ENCODE results near the gene NDUFA11.

Gene NDUFA11

DNA sequence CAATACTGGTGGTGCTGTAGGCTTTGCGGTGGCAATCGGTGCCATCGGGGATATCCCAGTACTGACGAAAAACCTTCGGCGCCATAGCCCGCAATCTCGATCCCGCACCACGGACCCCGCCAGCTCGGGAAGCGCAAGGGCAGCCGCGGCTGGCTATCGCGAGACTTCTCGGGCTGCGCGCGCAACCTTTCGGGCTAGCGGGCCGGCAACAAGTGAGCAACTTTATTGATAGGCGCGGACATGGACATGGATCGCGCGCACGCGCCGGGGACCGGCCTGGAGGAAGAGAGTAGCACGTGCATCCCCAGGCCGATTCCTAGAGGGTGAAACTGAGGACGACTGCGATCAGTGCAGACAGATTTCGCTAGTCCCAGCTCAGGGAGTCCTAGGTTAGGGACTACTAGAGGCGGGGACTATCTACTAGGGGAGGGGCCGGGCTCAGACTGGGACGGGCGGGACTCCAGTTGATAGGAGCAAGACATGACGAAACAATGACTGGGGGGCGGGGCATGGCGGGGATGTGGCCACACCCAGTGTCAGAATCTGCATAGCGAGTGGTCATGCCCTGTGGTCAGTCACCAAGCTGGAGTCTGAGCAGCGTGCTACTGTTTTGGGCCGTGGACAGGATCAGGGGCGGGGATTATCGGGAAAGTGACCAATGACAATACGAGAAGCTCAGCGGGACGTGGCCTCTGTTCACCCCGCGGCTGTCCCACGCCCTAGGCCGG, at the start of gene NDUFA11:
Gene NDUFA11 (minus strand): TSS at position 167 of the 728 bp plus-strand sequence. CDS start 82 bp downstream, at position 85.
- DNase-seq (ENCODE audit: low spot score): peak; percentile 93

DNA sequence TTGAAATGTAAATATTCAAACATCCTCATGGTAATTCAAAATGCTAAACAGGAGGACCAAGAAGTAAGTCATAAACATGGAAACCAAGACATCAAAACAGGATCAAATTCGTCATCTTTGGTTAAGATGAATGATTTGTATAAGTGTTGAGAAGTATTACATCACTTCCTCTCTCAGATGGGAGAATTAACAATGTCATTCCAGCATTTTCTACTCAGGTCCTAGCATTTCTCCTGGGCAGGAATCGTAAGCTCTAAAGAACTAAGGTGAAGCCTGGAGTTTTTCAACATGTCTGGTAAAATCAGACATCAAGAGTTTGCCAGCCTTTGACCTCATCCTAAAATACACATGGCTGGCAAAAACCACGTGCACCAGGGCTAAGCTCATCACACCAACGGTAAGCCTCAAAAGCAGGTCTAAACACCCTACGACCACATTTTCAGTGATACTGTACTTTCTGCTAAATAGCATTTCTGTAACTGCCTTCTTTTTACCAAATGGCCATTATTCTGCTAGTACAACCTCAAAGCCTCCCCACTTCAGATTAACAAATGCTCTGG, 49.5 kb upstream of the NDUFA11 start:
- DNase-seq (ENCODE audit: low spot score): no peak

DNA sequence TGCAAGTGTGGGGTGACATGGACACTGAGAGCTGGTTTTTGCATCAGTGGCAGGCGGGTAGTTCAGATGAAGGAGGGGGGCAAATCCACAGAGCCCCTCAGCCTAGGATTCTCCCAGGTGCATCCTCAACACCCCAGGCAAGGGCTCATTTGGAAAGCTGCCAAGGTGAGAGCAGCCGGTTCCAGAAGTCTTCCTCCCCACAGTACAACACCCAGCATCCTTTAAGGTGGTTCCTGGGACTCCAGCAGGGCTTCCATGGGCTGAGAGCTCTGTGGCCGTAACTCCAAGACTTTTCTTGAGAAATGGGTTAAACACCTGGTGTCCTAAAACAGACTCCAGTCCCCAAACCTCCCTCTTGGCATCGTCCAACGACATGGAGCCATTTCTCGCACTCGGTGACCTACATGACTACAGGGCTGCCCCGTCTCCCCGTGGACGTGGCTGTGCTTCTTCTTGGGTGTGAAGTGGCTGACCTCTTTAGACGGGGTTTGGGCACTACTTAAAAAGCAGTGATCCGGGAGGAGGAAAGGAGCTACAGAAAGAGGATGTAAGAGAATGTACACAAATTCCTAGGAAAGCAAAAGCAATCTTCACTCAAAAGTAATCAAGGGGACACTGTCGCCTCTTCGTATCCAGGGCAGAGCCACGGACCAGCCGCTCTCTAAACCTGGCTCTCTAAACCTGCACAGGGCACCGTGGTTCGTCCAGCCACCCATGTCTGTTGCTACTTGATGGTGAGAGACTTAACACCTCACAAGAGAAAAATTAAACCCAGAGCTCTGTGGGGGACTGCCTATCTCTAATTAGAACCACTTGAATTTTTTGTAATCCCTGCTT, 48.8 kb upstream of the NDUFA11 start:
- no peak for DNase-seq (ENCODE audit: low spot score)

DNA sequence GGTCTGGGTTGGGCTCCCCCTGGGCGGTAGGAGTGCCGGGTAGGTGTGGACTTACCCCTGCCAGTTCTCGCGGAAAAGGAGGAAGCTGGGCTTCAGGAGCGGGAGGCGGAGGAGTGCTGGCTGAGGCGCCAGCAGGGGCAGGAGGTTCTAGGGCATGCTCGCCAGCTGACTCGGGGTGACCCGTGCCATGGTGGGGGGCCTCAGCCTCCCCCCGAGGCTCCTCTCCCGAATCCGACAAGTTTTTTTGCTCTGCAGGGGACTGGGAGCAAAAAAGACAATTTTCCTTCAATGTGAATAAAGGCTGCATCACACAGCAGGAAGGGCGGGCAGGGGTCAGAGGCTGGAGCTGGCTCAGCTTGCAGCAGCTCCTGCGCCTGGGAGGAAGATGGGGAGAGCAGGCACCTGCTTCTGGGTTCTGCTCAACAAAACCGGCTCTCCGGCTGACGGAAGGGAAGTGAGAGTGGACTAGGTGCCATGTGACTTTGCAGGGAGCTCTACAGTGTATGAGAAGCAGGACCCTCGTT, 47.8 kb upstream of the NDUFA11 start:
- peak; percentile 46 for DNase-seq (ENCODE audit: low spot score)

DNA sequence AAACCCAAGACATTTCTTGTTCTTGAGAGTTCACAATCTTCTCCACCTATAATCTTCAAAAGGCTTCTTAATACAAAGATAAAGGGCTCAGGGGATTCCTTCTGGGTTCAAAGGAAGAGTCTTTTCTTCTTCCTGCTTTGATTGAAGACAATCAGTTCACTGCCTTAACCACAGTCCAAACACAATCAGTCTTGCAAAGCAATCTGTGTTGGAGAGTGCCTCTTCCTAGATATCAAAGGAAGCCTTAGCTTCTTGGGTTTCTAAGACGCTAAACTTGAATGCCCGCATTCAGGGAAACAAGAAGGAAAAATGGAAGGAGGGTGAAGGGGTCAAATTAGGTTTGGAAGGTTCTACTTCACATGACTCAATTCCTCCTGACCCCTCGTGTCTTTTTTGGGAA, 47.2 kb upstream of the NDUFA11 start:
- peak; percentile 82 for DNase-seq (ENCODE audit: low spot score)

DNA sequence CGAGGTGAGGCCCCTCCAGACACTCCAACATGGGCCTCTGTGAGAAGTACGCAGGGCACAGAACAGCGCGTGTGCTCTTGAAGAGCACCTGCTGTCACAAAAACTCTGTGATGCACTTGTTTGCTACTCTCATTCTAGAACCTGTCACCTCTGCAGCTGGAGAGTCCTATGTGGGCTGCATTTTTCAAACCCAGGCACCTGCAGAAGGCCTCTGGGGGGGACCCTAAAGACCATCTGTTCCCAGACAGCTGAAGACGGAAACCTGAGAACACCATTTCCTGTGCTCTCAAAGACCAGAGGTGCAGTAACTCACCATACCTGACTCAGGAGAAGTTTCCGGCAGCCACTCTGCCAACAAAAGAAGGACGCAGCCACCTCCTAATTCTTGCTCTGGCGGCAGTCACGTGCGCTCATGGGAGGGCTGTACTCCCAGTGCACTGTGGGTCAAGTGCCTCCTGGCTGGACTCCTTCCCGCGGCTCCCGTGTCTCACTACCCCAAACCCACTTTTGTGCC, 46.3 kb upstream of the NDUFA11 start:
- no peak for DNase-seq (ENCODE audit: low spot score)

DNA sequence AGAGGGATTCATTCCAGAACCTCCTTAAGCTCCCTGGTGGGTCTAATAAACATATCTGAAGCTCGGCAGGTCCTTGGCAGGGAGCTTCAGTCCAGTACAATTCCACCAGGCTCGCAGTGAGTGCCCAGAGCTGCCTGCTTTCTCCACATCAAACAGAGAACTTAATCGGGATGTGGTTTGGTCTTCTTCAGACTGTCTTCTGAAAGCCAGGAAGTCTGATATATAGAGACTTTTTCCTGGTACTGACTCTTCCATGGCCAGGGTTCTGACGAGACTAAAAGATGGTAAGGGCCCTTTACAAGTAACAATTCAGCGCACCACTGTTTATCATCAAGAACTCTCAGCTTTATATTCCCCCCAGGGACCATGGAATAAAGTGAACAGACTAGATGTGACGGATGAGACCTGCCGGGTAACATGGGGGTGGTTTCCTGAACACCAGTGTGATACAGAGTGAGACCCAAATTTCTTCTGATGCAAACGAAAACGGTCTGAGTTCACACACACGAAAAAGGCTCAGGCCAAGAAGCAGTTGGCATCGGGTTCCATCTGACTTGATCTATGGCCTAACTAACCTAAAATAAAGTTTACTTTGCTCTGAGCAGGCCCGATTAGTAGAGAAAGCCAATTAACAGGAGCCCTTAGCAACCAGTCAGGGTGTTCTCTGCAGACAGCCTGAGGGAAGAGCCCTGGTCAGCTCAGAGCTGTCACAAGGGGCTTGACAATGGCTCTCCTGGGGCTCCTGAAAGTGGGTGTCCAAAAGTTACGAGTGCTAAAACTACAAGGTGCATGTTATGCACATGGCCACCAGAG, 45.4 kb upstream of the NDUFA11 start:
- no peak for DNase-seq (ENCODE audit: low spot score)

DNA sequence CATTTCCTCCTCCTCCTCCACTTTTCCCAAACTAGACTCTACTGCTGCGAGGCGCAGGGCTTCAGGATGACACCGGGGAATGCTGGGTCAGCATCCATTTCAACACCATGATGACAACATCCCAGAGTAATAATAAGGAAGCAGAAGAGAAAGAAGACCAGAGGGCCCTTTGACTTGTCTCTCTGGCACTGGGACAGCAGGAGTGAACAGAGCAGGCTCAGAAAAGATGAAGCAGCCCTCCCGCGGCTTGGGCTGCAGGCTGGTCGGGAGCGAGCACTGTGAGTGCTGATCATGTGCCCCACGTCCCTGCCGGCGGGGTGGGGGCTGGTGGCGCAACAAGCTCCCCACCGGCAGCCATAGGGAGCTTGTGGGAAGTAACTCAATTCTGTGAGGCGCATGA, 43.8 kb upstream of the NDUFA11 start:
- DNase-seq (ENCODE audit: low spot score): no peak

DNA sequence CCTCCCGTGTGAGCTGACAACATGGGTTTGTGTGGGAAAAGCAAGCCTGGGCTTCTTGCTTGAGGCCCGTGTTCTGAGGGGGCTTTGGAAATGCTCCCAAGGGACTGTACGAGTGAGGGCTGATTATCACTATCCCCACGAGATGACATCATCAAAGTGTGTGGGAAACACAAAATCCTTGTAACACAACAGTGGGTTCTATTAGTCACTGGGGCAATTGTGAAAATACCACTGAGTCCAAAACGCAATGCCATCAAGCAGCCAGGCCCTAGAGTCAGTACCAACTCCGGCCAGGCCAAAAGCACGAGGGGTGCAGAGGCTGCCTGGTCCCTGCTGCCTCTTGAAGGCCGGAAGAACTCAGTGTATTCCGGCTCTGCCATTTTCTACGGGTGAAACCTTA, 40.0 kb upstream of the NDUFA11 start:
- DNase-seq (ENCODE audit: low spot score): no peak

DNA sequence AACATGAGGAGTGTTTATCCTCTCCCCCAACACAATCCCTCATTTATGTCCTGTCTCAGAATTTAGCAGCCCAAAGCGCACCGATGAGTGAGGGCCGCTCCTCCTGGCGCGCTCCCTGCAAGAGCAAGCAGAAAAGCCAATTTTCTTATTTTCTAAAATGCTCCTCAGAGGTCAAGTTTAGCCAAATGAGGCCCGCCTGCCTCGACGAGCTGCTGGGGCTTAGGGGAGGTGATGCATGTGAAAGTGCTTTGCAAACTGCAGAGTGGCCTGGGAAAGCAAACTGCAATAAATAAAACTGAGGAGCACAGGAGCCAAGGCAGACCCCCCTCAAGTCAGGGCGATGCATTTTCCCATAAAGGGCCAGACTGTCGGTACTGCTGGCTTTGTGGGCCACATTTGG, 39.5 kb upstream of the NDUFA11 start:
- DNase-seq (ENCODE audit: low spot score): no peak

DNA sequence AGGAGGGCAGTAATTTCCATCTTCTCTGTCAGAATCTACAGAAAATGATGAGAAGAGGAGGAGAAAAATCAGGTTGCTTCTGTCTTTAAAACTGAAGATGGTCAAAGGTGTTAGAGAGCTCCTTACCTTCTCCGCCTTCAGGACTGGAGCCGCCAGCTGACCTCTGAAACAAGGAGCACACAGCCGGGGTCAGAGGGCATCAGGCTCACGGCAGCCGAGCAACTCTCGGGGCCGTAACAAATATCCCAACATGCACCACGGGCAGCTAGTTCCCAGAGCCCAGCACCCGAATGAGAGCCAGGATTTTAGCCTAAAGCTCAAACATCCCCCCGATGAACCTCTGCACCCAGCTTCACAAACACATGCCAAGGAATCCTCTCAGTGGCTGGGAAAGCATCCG, 38.1 kb upstream of the NDUFA11 start:
- no peak for DNase-seq (ENCODE audit: low spot score)

DNA sequence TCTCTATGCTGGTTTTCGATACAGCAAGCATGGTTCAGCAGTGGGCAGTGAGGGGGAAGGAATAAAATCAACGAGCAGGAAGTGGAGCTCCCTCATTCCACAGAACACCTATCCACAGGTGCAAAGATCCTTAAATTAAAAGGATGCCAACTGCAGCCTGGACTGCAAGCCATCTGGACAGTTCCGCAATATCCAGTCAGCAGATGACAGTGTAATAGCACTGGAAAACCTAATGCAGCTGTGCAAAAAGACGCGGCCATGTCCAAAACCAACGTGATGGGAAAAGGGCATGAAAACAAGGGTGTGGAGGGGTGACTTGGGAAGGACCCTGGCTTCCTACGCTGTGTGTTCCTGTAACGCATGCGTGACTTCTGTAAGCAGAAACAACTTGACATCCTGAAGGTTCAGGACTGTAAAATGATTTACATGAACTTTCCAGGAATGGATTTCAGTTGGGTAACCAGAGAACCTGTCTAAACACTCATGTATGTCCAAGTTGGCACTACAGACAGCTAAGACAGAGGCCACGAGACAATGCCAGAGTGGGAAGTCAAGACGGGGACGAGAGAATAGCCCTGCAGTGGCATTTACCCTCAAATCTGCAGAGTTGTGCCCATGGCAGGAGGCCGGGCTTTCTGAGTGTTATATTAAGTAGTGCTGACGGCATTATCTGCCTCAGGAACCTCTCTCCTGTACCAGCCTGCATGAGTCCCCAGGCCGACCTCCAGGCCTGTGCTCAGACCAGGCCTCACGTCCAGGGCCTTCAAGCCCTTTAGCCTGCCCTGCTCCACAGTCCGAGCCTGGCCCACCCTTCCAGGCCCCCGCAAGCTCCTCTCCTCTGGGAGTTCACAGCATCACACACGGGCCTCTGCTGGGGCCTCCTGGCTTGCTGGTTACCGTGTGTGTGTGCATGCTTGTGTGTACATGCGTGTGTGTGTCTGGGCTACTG, 36.9 kb upstream of the NDUFA11 start:
- DNase-seq (ENCODE audit: low spot score): no peak

DNA sequence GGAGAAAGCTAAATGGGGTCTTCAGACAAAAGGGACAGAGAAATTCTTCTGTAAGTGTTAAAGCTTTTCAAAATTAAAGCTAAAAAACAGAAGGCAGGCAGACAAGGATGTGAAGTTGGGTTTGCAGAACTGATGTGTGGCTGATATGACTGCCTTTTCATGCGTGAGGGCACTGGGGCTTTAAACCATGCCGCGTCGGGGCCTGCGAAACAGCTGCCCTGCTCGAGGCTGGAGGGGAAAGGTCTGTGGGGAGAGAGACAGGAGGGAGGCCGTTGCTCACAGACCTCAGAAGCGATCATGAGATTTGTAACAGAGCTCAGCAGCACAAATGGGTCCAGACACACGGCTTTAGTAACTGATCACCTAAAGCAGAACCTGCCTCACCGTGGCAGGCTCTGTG, 34.0 kb upstream of the NDUFA11 start:
- no peak for DNase-seq (ENCODE audit: low spot score)

DNA sequence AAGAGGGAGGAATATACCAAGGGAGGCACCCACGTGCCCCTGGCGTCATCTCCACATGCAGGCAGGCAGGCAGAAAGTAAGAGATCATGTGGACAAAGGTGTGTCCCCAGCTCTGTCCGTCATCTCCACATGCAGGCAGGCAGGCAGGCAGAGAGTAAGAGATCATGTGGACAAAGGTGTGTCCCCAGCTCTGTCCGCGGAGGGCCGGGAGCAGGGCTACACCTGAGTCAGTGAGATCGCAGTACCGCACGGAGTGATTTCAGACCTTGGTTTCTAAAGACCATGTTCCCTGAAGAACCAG, 32.7 kb upstream of the NDUFA11 start:
- no peak for DNase-seq (ENCODE audit: low spot score)

DNA sequence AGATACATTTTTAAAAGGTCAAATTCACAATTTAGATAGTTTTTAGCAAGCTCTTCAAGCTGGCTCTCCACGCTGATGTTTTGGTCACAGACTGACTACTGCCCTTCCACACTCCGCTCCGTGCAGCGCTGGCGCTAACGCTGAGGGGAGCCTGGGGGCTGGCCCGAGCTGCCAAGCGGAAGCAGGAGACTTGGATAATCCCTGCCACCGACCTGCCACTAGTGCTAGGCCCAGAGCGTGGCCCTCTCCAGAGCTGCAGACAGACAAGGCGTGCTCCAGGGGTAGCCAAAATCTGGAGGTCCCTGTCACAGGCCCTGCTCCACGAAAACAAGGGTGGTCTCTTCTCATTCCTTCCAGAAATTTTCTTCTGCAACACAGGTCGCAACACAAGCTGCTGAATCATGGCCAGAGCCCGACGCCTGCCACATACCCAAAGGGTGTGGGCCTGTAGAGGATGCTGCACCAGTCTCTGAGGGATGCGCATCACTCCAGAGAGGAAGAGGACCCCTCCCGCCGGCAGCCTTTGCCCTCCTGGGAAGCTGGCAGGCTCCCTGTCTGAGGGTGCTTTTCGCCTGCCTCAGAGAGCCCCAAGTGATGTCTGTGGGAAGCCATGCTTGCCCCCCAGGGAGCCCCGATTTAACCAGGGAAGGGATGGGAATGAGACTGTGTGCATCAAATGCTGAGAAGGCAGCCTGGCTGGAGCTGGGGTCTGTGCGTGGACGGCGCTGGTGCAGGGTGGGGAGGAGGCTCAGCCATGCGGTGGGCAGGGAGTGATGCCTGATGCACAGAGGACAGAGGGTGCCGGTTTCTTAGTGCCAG, 32.1 kb upstream of the NDUFA11 start:
- no peak for DNase-seq (ENCODE audit: low spot score)

DNA sequence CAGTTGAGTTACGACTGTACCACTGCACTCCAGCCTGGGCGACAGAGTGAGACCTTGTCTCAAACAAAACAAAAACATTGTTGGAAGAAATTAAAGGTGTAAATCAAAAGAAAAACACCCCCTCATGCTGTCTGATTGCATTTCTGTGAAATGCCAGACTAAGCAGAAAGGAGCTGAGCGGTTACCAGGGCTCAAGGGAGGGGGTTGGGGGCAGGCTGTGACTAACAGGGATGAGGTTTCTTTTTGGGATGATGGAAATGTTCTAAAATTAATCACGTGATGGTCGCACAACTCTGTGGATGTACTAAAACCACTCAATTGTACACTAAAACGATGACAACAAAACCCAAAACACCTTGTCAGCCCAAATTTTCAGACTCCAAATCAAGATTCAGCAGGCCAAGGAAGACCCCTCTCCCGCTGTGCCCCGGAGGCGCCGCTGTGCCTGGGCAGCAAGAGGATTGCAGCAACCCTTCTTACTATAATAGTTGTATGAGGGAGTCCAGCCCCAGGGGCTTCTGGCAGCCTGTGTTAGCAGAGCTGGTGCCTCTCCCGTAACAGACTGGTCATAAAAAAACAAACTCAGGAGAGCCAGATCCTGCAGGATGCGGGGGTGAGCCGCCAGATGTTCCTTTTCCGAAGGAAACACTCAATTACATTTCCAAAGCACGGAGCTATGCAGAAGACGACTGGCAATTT, 31.3 kb upstream of the NDUFA11 start:
- DNase-seq (ENCODE audit: low spot score): no peak

DNA sequence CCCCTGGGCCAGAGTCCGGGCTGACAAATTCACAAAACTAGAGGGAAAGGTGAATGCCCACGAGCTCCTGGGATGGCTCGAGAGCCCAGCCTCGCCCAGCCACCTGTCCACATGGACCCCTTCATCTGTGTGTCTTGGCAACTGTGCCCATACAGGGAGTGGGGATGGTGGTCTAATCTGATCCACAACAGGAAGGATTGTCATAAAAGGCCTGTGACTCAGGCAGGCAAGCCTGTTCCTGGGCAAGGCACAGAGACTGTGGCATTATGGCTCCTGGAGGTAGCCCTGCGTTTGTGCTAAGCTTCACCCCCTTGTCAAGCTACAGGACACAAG, 30.4 kb upstream of the NDUFA11 start:
- DNase-seq (ENCODE audit: low spot score): no peak

DNA sequence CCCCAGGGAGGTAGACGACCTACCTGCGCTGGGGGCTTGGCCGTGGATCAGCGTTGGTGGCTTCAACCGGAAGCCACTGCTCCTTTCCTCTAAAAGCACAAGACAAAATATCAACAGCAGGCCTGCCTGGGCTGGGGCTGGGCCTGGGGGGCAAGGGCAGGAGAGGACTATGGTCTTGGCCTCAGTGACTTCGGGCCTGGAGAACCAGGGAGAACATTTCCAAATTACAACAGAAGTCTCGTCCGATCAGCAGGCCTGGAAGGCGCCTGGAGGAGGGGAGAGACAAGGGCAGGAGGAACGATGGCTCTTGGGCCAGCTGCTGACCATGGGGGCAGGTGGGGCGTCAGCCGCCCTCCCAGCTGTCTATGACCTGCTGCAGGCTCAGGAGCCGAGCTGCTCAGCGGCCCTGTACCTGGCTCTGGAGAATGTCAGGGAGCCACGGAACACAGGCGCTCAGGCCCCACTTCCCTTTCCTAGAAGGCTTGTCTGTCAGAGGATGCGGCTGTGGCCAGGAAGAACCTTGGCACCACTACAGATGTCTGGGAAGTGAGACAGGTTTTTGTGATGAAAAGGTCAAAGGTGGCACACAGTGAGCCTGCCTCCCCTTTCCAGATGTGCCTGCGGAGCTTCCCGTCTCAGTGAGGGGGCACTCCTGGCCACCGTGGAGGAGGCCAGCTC, 29.9 kb upstream of the NDUFA11 start:
- DNase-seq (ENCODE audit: low spot score): no peak
